Gastroesophageal sphincter (tissue), 3 donors: Measurements from ENCODE around the gene GSC.

ENCODE experiments used
- POLR2AphosphoS5 ChIP-seq: sonication (generic); formaldehyde crosslinking; IDR thresholded peaks from one replicate; pipeline ENCODE4 v1.6.1; 2017; ENCODE audit warnings: antibody characterized with exemption
- TF ChIP-seq, protein P1 (sequence below), 4 experiments: fragments of 200-600 bp in 2 of 4; fragments of 450-650 bp in 2 of 4; sonication (generic) in 1 of 4; IDR thresholded peaks; one replicate each; pipeline ENCODE4 v1.5.1; 2017 to 2019; ENCODE audit warnings: antibody characterized with exemption in 4 of 4, mild to moderate bottlenecking in 2 of 4, moderate library complexity in 2 of 4

- TF ChIP-seq, protein P1, sequence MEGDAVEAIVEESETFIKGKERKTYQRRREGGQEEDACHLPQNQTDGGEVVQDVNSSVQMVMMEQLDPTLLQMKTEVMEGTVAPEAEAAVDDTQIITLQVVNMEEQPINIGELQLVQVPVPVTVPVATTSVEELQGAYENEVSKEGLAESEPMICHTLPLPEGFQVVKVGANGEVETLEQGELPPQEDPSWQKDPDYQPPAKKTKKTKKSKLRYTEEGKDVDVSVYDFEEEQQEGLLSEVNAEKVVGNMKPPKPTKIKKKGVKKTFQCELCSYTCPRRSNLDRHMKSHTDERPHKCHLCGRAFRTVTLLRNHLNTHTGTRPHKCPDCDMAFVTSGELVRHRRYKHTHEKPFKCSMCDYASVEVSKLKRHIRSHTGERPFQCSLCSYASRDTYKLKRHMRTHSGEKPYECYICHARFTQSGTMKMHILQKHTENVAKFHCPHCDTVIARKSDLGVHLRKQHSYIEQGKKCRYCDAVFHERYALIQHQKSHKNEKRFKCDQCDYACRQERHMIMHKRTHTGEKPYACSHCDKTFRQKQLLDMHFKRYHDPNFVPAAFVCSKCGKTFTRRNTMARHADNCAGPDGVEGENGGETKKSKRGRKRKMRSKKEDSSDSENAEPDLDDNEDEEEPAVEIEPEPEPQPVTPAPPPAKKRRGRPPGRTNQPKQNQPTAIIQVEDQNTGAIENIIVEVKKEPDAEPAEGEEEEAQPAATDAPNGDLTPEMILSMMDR (IDR thresholded peaks at IDR 0.05), result no peak
- no peak for TF ChIP-seq POLR2AphosphoS5
Observed at GRCh38 chr14:94728950-94729349, 41.0 kb downstream of the GSC start.
